CD4-positive, alpha-beta memory T cell (primary cell): ENCODE results near the gene GLTPD2. TPM values are rescaled to one million over a fixed set of nuclear protein-coding genes. Genes with fewer than 3 reads are reported as not detected.
A peak's percentile ranks its signal among the peaks of the same experiment; 100 is the strongest.

ENCODE experiments used
- CTCF ChIA-PET: fragments of 350-600 bp; sonication (Branson Sonifier 250); formaldehyde crosslinking; loops from one replicate; lab custom pipeline; 2021; ENCODE audit warnings: inconsistent platforms; ENCODE audit not compliant: partially characterized antibody; lab: Charles Lee
- POLR2A ChIA-PET: fragments of 350-600 bp; sonication (Branson Sonifier 250); formaldehyde crosslinking; loops from one replicate; lab custom pipeline; 2021; ENCODE audit not compliant: partially characterized antibody; lab: Charles Lee
- DNase-seq, 5 donors: peaks; one replicate each; pipeline versions ENCODE4 v3.0.0 to v3.0.0-alpha.2; 2020 to 2022; ENCODE audit warnings: mixed read lengths in 1 of 5
- H3K27ac ChIP-seq: one replicate; pipeline ENCODE4 v1.7.0; 2013; ENCODE audit warnings: low read depth, low read length
- H3K27me3 ChIP-seq: 2 replicates; pipeline ENCODE4 v1.7.0; 2013; ENCODE audit warnings: mild to moderate bottlenecking, low read length, moderate library complexity; ENCODE audit not compliant: insufficient read depth
- H3K36me3 ChIP-seq: 2 replicates; pipeline ENCODE4 v1.7.0; 2013; ENCODE audit warnings: mild to moderate bottlenecking, low read length, moderate library complexity; ENCODE audit not compliant: insufficient read depth
- H3K4me1 ChIP-seq: 2 replicates; pipeline ENCODE4 v1.7.0; 2013; ENCODE audit warnings: mild to moderate bottlenecking, low read length, moderate library complexity; ENCODE audit not compliant: insufficient read depth
- H3K4me3 ChIP-seq, 2 donors: one replicate each; pipeline ENCODE4 v1.7.0; 2013; ENCODE audit warnings: low read length in 2 of 2, mild to moderate bottlenecking in 1 of 2
- H3K9me3 ChIP-seq, 2 donors: one replicate each; pipeline ENCODE4 v1.7.0; 2013; ENCODE audit warnings: low read length in 2 of 2, control low read depth in 1 of 2; ENCODE audit not compliant: control insufficient read depth in 1 of 2
- H3K27ac Mint-ChIP-seq, 7 donors: one replicate each; pipeline ENCODE4 v1.8.0; 2020 to 2021; ENCODE audit warnings: mixed read lengths in 7 of 7, mild to moderate bottlenecking in 6 of 7, inconsistent platforms in 3 of 7, moderate library complexity in 3 of 7
- H3K27me3 Mint-ChIP-seq, 2 donors: one replicate each; pipeline ENCODE4 v1.8.0; 2020 to 2021; ENCODE audit warnings: mixed read lengths in 2 of 2
- H3K36me3 Mint-ChIP-seq, 2 donors: one replicate each; pipeline ENCODE4 v1.8.0; 2020 to 2021; ENCODE audit warnings: mixed read lengths in 2 of 2, inconsistent platforms in 1 of 2, mild to moderate bottlenecking in 1 of 2
- H3K4me1 Mint-ChIP-seq, 4 donors: one replicate each; pipeline ENCODE4 v1.8.0; 2020 to 2021; ENCODE audit warnings: mixed read lengths in 4 of 4, mild to moderate bottlenecking in 1 of 4
- H3K4me3 Mint-ChIP-seq, 8 donors: one replicate each; pipeline ENCODE4 v1.8.0; 2020 to 2021; ENCODE audit warnings: mixed read lengths in 8 of 8, mild to moderate bottlenecking in 7 of 8, moderate library complexity in 6 of 8, inconsistent platforms in 3 of 8
- H3K9me3 Mint-ChIP-seq, 8 donors: one replicate each; pipeline ENCODE4 v1.8.0; 2020 to 2021; ENCODE audit warnings: mixed read lengths in 8 of 8, mild to moderate bottlenecking in 5 of 8, inconsistent platforms in 3 of 8, moderate library complexity in 1 of 8
- intact Hi-C: fragments of 100-400 bp; cut with micrococcal nuclease; formaldehyde crosslinking; loops from one replicate; pipeline ENCODE4 v1.15.1; 2023
- polyA plus RNA-seq, 2 donors: library from polyadenylated mRNA; unstranded; fragments of 300-500 nt; fragmentation: Illumina TruSeq; gene quantifications; one replicate each; pipeline ENCODE4 v1.2.3, GENCODE V29; 2021
- total RNA-seq, 2 experiments: library from RNA; stranded (reverse); gene quantifications; one replicate each; pipeline ENCODE4 v1.2.3, GENCODE V29; 2021

The GLTPD2 gene
- total and polyA plus RNA-seq, 4 experiments from 2014 or later: not detected

- Mint-ChIP-seq H3K36me3 (peaks cover 10 to 15% of the 10 kb centered on the region in 2 donors), H3K9me3 (no peaks in the 10 kb centered on the region), H3K27ac (peak overlapping the region in 1 of 7 donors; percentile 12), H3K4me1 (peaks cover 59 to 82% (median 68%) of the 10 kb centered on the region in 4 donors), H3K27me3 (no peaks in the 10 kb centered on the region), H3K4me3 (peak overlapping the region in 2 of 8 donors; percentile 15 to 24)
- no peaks in the 10 kb centered on the region for H3K9me3 ChIP-seq
- no peak for DNase-seq
- POLR2A ChIA-PET: interaction anchor here (1.2 to 1.4 kb wide), 2 partner anchors 31 to 42 kb away, joined by 4 read pairs; partner anchors contain the start of genes PLD2 and PSMB6
- no peaks in the 10 kb centered on the region for H3K27me3 ChIP-seq
- H3K27ac ChIP-seq: no peak overlapping the region
- CTCF ChIA-PET: interaction anchor here (1.0 to 1.2 kb wide), 2 partner anchors 43 to 128 kb away, joined by 3 to 4 read pairs; no protein-coding TSS in a partner anchor
- H3K36me3 ChIP-seq: peaks cover 3% of the 10 kb centered on the region
- intact Hi-C loops: loop anchor here (10.0 kb wide), 1 partner anchor 46 kb away; no protein-coding TSS in a partner anchor
- H3K4me3 ChIP-seq: no peak overlapping the region
- peaks cover 62% of the 10 kb centered on the region for H3K4me1 ChIP-seq
These were observed 49.6 kb downstream of the GLTPD2 start for GRCh38 chr17:4838309-4838785.

GRCh38 chr17:4839221-4839620, 50.5 kb downstream of the GLTPD2 start:
- no peaks in the 10 kb centered on the region for H3K27me3 Mint-ChIP-seq
- H3K4me1 ChIP-seq: peaks cover 61% of the 10 kb centered on the region
- H3K9me3 ChIP-seq: no peaks in the 10 kb centered on the region
- H3K4me3 ChIP-seq: no peak overlapping the region
- no peak for DNase-seq
- no peak overlapping the region for H3K27ac ChIP-seq
- H3K36me3 ChIP-seq: peaks cover 4% of the 10 kb centered on the region
- peak overlapping the region in 1 of 8 donors; percentile 43 for H3K4me3 Mint-ChIP-seq
- H3K27me3 ChIP-seq: no peaks in the 10 kb centered on the region
- peak overlapping the region in 4 of 7 donors; percentile 15 to 85 (median 30) for H3K27ac Mint-ChIP-seq
- intact Hi-C loops: loop anchor here (10.0 kb wide), 1 partner anchor 46 kb away; no protein-coding TSS in a partner anchor
- H3K36me3 Mint-ChIP-seq: peaks cover 10 to 14% of the 10 kb centered on the region in 2 donors
- POLR2A ChIA-PET: interaction anchor here (1.0 to 1.4 kb wide), 2 partner anchors 43 to 129 kb away, joined by 3 to 4 read pairs; partner anchors contain the start of gene PSMB6
- CTCF ChIA-PET: interaction anchor here (0.9 kb wide), 1 partner anchor 131 kb away, joined by 3 read pairs; no protein-coding TSS in a partner anchor
- peaks cover 58 to 82% (median 63%) of the 10 kb centered on the region in 4 donors for H3K4me1 Mint-ChIP-seq
- no peaks in the 10 kb centered on the region for H3K9me3 Mint-ChIP-seq

Other genes starting within 250 kb of the GLTPD2 start
- 10 to 100 TPM; 73.4 to 74.7 TPM for gene MYBBP1A, start 233.6 kb upstream of the GLTPD2 start, total RNA-seq
- 10 to 100 TPM; 12.5 to 35.2 TPM for gene MYBBP1A, start 233.6 kb upstream of the GLTPD2 start, polyA plus RNA-seq
- not detected for gene GGT6, start 228.4 kb upstream of the GLTPD2 start, total RNA-seq
- not detected for gene GGT6, start 228.4 kb upstream of the GLTPD2 start, polyA plus RNA-seq
- not detected for gene SMTNL2, start 204.4 kb upstream of the GLTPD2 start, total RNA-seq
- gene SMTNL2, start 204.4 kb upstream of the GLTPD2 start, polyA plus RNA-seq: not detected
- under 1 TPM in 1 of 2 experiments, not detected in 1; 0.49 TPM for gene ALOX15, start 147.3 kb upstream of the GLTPD2 start, total RNA-seq
- gene ALOX15, start 147.3 kb upstream of the GLTPD2 start, polyA plus RNA-seq: not detected
- 10 to 100 TPM; 78.0 to 81.8 TPM for gene PELP1, start 84.8 kb upstream of the GLTPD2 start, total RNA-seq
- 10 to 100 TPM in 1 of 2 donors, 1 to 10 TPM in 1; 6.0 to 11.1 TPM for gene PELP1, start 84.8 kb upstream of the GLTPD2 start, polyA plus RNA-seq
- 100 to 1,000 TPM; 340 to 341 TPM for gene ARRB2, start 78.3 kb upstream of the GLTPD2 start, total RNA-seq
- 10 to 100 TPM; 54.5 to 56.7 TPM for gene ARRB2, start 78.3 kb upstream of the GLTPD2 start, polyA plus RNA-seq
- 10 to 100 TPM; 31.7 to 35.4 TPM for gene MED11, start 57.5 kb upstream of the GLTPD2 start, total RNA-seq
- gene MED11, start 57.5 kb upstream of the GLTPD2 start, polyA plus RNA-seq: 10 to 100 TPM; 37.5 to 54.0 TPM
- gene ZMYND15, start 49.1 kb upstream of the GLTPD2 start, total RNA-seq: under 1 TPM; 0.41 to 0.44 TPM
- under 1 TPM in 1 of 2 donors, not detected in 1; 0.15 TPM for gene ZMYND15, start 49.1 kb upstream of the GLTPD2 start, polyA plus RNA-seq
- gene CXCL16, start 49.0 kb upstream of the GLTPD2 start, total RNA-seq: 1 to 10 TPM; 3.2 to 3.4 TPM
- 1 to 10 TPM; 1.8 to 3.8 TPM for gene CXCL16, start 49.0 kb upstream of the GLTPD2 start, polyA plus RNA-seq
- gene TM4SF5, start 17.1 kb upstream of the GLTPD2 start, total RNA-seq: not detected
- gene TM4SF5, start 17.1 kb upstream of the GLTPD2 start, polyA plus RNA-seq: not detected
- gene VMO1, start 2.6 kb upstream of the GLTPD2 start, total RNA-seq: under 1 TPM in 1 of 2 experiments, not detected in 1; 0.50 TPM
- gene VMO1, start 2.6 kb upstream of the GLTPD2 start, polyA plus RNA-seq: not detected
- gene PSMB6, start 7.2 kb downstream of the GLTPD2 start, total RNA-seq: 10 to 100 TPM; 44.4 to 46.4 TPM
- gene PSMB6, start 7.2 kb downstream of the GLTPD2 start, polyA plus RNA-seq: 100 to 1,000 TPM; 235 to 462 TPM
- gene PLD2, start 18.2 kb downstream of the GLTPD2 start, total RNA-seq: 10 to 100 TPM; 30.8 to 37.5 TPM
- 1 to 10 TPM; 1.9 to 5.0 TPM for gene PLD2, start 18.2 kb downstream of the GLTPD2 start, polyA plus RNA-seq
- 100 to 1,000 TPM; 134 to 139 TPM for gene MINK1, start 44.4 kb downstream of the GLTPD2 start, total RNA-seq
- gene MINK1, start 44.4 kb downstream of the GLTPD2 start, polyA plus RNA-seq: 10 to 100 TPM in 1 of 2 donors, 1 to 10 TPM in 1; 4.3 to 43.6 TPM
- gene C17orf107, start 110.6 kb downstream of the GLTPD2 start, total RNA-seq: 1 to 10 TPM; 4.3 to 5.0 TPM
- under 1 TPM; 0.50 to 0.68 TPM for gene C17orf107, start 110.6 kb downstream of the GLTPD2 start, polyA plus RNA-seq
- gene CHRNE, start 114.1 kb downstream of the GLTPD2 start, total RNA-seq: 1 to 10 TPM in 1 of 2 experiments, under 1 TPM in 1; 0.64 to 1.3 TPM
- gene CHRNE, start 114.1 kb downstream of the GLTPD2 start, polyA plus RNA-seq: under 1 TPM; 0.08 to 0.21 TPM
- not detected for gene GP1BA, start 143.3 kb downstream of the GLTPD2 start, total RNA-seq
- gene GP1BA, start 143.3 kb downstream of the GLTPD2 start, polyA plus RNA-seq: not detected
- 10 to 100 TPM; 43.5 to 49.5 TPM for gene SLC25A11, start 151.1 kb downstream of the GLTPD2 start, total RNA-seq
- gene SLC25A11, start 151.1 kb downstream of the GLTPD2 start, polyA plus RNA-seq: 100 to 1,000 TPM in 1 of 2 donors, 10 to 100 TPM in 1; 55.1 to 101 TPM
- 100 to 1,000 TPM; 154 to 172 TPM for gene RNF167, start 151.3 kb downstream of the GLTPD2 start, total RNA-seq
- gene RNF167, start 151.3 kb downstream of the GLTPD2 start, polyA plus RNA-seq: 10 to 100 TPM; 52.4 to 61.5 TPM
- 100 to 1,000 TPM; 560 to 585 TPM for gene PFN1, start 159.6 kb downstream of the GLTPD2 start, total RNA-seq
- 1,000 to 10,000 TPM; 2,226 to 2,605 TPM for gene PFN1, start 159.6 kb downstream of the GLTPD2 start, polyA plus RNA-seq
- gene ENO3, start 162.2 kb downstream of the GLTPD2 start, total RNA-seq: 10 to 100 TPM; 16.2 to 21.8 TPM
- gene ENO3, start 162.2 kb downstream of the GLTPD2 start, polyA plus RNA-seq: 1 to 10 TPM; 1.5 to 2.4 TPM
- 10 to 100 TPM; 36.7 to 38.4 TPM for gene SPAG7, start 178.9 kb downstream of the GLTPD2 start, total RNA-seq
- gene SPAG7, start 178.9 kb downstream of the GLTPD2 start, polyA plus RNA-seq: 100 to 1,000 TPM in 1 of 2 donors, 10 to 100 TPM in 1; 94.1 to 133 TPM
- 10 to 100 TPM; 63.0 to 84.8 TPM for gene CAMTA2, start 198.7 kb downstream of the GLTPD2 start, total RNA-seq
- 10 to 100 TPM in 1 of 2 donors, 1 to 10 TPM in 1; 4.6 to 25.4 TPM for gene CAMTA2, start 198.7 kb downstream of the GLTPD2 start, polyA plus RNA-seq
- under 1 TPM; 0.36 to 0.67 TPM for gene INCA1, start 208.6 kb downstream of the GLTPD2 start, total RNA-seq
- gene INCA1, start 208.6 kb downstream of the GLTPD2 start, polyA plus RNA-seq: under 1 TPM; 0.26 to 0.71 TPM
- 10 to 100 TPM; 29.8 to 36.9 TPM for gene KIF1C, start 209.0 kb downstream of the GLTPD2 start, total RNA-seq
- gene KIF1C, start 209.0 kb downstream of the GLTPD2 start, polyA plus RNA-seq: 10 to 100 TPM in 1 of 2 donors, 1 to 10 TPM in 1; 1.8 to 10.8 TPM
- gene SLC52A1, start 246.5 kb downstream of the GLTPD2 start, total RNA-seq: under 1 TPM; 0.53 to 0.58 TPM
- gene SLC52A1, start 246.5 kb downstream of the GLTPD2 start, polyA plus RNA-seq: under 1 TPM; 0.20 to 0.29 TPM